HG02610 (cell line): ENCODE results near the gene PFN3.

Source experiments
- ATAC-seq: cut with Tn5 transposase; IDR thresholded peaks from one replicate; pipeline ENCODE4 v1.9.1; 2021; ENCODE audit warnings: mild to moderate bottlenecking, moderate library complexity; ENCODE audit not compliant: unreplicated experiment

The PFN3 gene

GRCh38 chr5:177396807-177397206 lies 3.7 kb downstream of the PFN3 start:
- ATAC-seq, result no peak

DNA sequence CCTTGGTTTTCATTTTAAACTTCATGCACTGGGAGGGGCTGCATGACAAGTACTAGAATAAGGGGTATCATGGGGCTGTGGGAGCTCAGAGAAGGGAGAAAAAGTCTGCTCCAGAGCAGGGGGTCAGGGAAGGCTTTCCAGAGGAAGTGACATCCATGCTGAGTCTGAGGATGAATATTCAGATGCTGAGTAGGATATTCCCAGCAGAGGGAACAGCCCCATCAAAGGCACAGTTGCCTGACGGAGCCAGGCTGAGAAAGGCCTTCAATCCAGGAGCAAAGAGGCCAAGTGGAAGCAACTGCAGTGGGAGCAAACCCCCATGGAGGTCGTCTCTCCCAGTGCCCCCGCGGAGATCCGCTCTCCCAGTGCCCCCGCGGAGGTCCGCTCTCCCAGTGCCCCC lies 4.4 kb downstream of the PFN3 start:
- ATAC-seq, result no peak

DNA sequence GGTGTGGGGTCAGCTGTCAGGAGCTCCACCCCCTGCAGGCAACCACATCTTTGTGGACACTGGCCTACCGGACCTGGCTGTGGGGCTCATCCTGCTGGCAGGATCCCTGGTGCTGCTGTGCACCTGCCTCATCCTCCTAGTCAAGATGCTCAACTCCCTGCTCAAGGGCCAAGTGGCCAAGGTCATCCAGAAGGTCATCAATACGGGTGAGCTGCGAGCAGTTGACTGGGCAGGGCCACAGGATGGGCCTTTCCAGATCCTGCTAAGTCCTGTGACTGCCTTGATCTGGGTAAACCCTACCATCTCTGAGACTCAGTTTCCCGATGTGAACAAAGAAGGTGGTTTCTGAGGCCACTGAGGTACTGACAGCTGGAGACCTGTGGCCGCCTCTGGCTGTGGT lies 6.5 kb downstream of the PFN3 start:
- ATAC-seq, result no peak

DNA sequence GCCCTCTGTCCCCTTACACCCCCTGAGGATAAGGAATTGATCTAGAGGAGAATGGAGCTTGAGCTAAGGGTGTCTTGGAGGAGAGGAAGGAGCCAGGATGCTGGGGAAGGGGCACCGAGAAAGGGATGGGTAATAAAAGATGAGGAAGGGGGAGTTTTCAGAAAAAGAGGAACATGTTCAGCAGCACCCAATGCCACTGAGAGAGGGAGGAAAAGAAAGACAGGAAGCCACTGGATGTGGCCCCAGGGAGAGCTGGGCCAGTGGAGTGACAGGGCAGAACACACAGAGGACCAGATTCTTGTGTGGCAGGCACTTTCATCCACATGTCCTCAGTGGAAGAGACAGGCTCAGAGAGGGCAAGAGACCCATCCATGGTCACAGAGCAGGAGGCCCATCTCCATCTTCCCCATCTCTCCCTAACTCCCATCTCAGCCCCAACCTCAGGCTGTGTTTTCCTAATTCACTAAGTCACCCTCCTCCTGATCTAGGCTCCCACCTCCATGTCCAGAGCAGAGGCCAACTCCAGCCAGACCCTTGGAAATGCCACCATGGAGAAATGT lies 7.2 kb downstream of the PFN3 start:
- no peak for ATAC-seq

- ATAC-seq, result no peak
Observed at GRCh38 chr5:177392765-177393164, 7.7 kb downstream of the PFN3 start.

GRCh38 chr5:177390363-177391300 lies 9.8 kb downstream of the PFN3 start:
- peak; percentile 42 for ATAC-seq

DNA sequence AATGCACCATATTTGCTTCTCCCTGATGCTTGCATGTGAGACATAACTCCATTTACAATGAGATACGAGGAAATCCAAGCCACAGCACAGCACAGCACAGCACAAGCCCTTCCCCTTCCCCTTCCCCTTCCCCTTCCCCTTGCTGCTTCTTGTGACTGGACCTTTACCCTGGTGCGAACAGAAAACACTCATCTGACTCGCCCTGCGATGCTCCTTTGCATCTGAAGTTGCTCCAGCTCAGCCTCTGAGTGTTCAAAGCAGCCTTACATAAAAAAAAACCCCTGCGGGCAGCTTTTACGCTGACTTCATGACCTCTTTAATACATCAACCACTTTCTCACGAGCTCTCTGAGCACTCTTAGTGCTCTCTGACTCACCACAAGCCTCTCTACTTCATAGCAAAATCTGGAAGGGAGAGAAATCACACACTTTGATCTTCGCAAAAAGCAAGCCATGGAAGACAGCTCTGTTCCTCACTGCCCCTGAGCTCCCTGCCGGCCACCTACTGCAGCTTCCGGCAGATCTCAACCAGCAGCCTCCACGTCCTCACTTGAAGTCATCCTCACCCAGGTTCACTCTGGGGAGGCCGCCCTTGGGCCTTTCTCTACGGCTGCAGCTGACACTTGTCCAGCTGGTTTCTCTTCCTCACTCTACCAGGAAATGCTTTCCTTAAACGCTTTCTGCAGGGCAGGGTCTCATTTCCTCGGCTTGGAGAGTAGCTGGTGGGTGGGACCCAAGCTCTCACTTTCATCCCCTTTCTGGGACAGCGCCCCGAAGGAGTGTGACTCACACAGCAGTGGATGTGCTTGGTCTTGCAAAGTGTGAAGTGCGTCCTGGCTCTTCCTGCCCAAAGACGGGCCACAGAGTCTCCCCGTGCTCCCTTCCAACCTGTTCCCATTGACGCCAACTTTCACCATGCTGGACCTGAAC lies 11.0 kb downstream of the PFN3 start:
- no peak for ATAC-seq

- no peak for ATAC-seq
Observed at GRCh38 chr5:177388521-177389052, 11.9 kb downstream of the PFN3 start.

DNA sequence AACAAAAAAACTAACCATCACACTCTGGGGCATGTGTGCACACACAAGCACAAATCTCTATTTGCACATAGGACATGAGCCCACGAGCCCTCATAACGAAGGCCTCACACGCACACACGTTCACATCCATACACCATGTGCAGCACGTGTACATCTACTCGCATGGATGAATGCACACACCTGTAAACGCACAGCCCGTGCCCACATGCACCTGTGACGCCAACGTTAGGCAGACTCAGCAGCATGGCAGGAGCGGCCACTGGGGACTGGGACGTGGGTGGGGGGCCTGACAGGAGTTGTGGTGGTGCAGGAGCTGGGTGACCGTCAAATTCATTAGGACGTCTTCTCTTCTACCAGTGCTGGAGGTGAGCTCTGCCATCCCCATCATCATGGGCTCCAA lies 13.1 kb downstream of the PFN3 start:
- no peak for ATAC-seq

DNA sequence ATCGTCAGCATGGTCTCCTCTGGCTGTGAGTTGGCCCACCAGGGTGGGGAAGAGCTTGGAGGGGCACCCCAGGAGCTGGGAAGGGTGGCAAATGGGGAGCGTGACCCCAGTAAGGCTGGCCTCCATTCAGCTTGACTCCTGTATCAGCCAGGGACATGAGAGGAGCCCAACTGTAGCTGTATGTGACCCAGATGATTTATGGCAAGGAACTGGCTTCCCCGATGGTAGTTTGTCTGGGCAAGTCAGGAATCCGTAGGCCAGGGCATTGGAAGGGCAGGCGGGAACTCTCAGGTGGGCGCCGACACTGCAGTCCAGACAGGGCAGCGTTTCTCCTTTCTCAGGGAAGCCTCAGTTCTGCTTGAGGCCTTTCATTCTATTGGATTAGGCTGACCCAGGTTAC lies 13.9 kb downstream of the PFN3 start:
- ATAC-seq, result no peak

- ATAC-seq, result no peak
Observed at GRCh38 chr5:177385720-177386119, 14.7 kb downstream of the PFN3 start.

DNA sequence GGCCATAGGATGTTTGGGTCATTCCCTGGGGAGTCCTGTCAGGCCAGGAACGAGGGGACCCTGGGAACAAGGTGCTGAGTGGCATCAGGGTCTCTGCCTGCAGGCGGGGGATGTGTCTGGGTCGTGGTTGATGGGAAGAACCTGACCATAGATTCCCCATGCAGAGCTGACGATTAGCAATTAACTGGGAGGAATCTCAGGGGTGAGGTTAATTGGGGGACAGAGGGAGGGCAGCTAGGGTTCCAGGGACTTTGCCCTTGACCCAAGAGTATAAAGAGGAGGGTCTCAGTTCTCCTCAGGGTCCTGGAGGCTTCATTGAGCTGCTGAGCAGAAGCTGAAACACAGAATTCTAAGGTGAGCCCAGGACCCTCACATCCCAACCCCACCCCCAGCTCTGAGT lies 16.3 kb downstream of the PFN3 start, which contains the start of gene SLC34A1:
Gene SLC34A1, plus strand, starts transcription at position 301 of the 400 bp plus-strand sequence. CDS start 1,308 bp downstream, outside the sequence.
- no peak for ATAC-seq

GRCh38 chr5:177383181-177383580 lies 17.3 kb downstream of the PFN3 start:
- no peak for ATAC-seq

DNA sequence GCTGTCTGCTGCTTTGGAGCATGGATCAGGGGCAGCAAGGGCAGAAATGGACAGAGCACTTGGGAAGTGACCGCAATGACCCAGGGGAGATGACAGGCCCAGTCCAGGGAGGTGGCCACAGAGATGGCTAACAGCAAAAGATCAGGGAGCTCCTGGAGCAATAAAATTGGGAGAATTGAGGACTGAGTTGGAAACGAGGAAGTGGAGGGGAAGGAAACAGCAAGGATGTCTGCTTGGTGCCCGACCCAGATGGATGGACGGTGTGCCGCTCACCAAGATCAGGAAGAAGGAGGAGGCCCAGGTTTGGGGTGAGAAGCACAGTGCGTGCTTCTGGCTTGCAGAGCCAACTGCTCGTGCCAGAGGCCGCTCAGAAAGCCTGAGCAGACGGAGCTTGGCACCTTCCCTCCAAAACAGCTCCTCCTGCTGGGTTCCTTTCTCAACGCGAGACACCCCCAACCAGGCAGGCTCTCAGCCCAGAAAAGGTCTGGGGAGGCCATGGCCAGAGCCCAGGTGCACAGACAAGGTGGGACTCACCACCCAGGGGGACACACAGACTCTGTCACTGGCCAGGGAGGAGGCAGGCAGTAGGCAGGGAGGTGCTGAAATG lies 17.9 kb downstream of the PFN3 start:
- no peak for ATAC-seq

DNA sequence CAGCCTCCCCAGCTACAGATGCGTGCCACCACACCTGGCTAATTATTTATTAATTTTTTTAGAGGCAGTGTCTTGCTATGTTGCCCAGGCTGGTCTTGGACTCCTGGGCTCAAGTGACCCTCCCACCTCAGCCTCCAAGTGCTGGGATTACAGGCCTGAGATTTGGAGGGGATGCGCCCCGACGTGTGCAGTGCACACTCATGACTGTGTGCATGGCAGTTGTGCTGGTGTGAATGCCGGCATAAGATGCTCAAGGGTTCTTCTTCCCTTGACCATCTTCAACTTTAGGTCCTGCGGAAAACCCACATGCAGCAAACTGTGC lies 19.7 kb downstream of the PFN3 start:
- no peak for ATAC-seq

GRCh38 chr5:177378884-177379883 lies 21.3 kb downstream of the PFN3 start:
- peak; percentile 76 for ATAC-seq

- no peak for ATAC-seq
Observed at GRCh38 chr5:177377851-177378776, 22.3 kb downstream of the PFN3 start.

- no peak for ATAC-seq
Observed at GRCh38 chr5:177376107-177376506, 24.4 kb downstream of the PFN3 start.
